Retinal pigment epithelial cell (primary cell): ENCODE results near the gene HOXA5.

Experiments
- DNase-seq: peaks from one replicate; pipeline ENCODE4 v3.0.0-alpha.2; 2010; ENCODE audit warnings: low read depth
- H3K4me3 ChIP-seq: 2 replicates; pipeline ENCODE4 v1.5.1; 2011; ENCODE audit warnings: mild to moderate bottlenecking, low read length, control low read depth, moderate library complexity
- CTCF ChIP-seq: conservative IDR thresholded peaks from 2 replicates; pipeline ENCODE4 v1.5.1; 2011; ENCODE audit warnings: low read depth, low read length, control low read depth, inconsistent platforms

HOXA5 gene

GRCh38 chr7:27096768-27097514, 46.5 kb downstream of the HOXA5 start:
- TF ChIP-seq CTCF = no peak
- no peak overlapping the region for H3K4me3 ChIP-seq
- no peak for DNase-seq

- H3K4me3 ChIP-seq = peak within 1 kb of the TSS; percentile 19
- TF ChIP-seq CTCF = no peak
- DNase-seq = no peak
Measured at GRCh38 chr7:27095897-27096767, 47.3 kb downstream of the HOXA5 start, which contains the start of gene HOXA1. Gene HOXA1, minus strand, starts transcription at chr7:27096000. Its CDS starts 88 bp downstream, at chr7:27095912.

- no peak overlapping the region for H3K4me3 ChIP-seq
- DNase-seq = no peak
- TF ChIP-seq CTCF = no peak
Measured at GRCh38 chr7:27095050-27095896, 48.2 kb downstream of the HOXA5 start.

GRCh38 chr7:27094304-27095049, 49.0 kb downstream of the HOXA5 start:
- H3K4me3 ChIP-seq = no peak overlapping the region
- no peak for DNase-seq
- no peak for TF ChIP-seq CTCF

- TF ChIP-seq CTCF = no peak
- no peak for DNase-seq
- no peak overlapping the region for H3K4me3 ChIP-seq
Measured at GRCh38 chr7:27093184-27093895, 50.1 kb downstream of the HOXA5 start.

GRCh38 chr7:27092819-27093110, 50.7 kb downstream of the HOXA5 start:
- TF ChIP-seq CTCF = no peak
- no peak for DNase-seq
- no peak overlapping the region for H3K4me3 ChIP-seq
